Endometrium (tissue), 2 donors: ENCODE data around the gene KCTD5.

Source experiments
- FAIRE-seq: peaks from 2 replicates; lab custom pipeline; 2012; peaks lifted over from hg19 to GRCh38; lab: Jason Lieb, UNC
- donor health status: control.
- donor health status: control.

The KCTD5 gene

GRCh38 chr16:2752035-2752849, 69.9 kb downstream of the KCTD5 start, which contains the start of gene SRRM2:
Gene SRRM2, plus strand, starts transcription at chr16:2752638. Its CDS starts 3,727 bp downstream, at chr16:2756365.
- FAIRE-seq = no peak

DNA sequence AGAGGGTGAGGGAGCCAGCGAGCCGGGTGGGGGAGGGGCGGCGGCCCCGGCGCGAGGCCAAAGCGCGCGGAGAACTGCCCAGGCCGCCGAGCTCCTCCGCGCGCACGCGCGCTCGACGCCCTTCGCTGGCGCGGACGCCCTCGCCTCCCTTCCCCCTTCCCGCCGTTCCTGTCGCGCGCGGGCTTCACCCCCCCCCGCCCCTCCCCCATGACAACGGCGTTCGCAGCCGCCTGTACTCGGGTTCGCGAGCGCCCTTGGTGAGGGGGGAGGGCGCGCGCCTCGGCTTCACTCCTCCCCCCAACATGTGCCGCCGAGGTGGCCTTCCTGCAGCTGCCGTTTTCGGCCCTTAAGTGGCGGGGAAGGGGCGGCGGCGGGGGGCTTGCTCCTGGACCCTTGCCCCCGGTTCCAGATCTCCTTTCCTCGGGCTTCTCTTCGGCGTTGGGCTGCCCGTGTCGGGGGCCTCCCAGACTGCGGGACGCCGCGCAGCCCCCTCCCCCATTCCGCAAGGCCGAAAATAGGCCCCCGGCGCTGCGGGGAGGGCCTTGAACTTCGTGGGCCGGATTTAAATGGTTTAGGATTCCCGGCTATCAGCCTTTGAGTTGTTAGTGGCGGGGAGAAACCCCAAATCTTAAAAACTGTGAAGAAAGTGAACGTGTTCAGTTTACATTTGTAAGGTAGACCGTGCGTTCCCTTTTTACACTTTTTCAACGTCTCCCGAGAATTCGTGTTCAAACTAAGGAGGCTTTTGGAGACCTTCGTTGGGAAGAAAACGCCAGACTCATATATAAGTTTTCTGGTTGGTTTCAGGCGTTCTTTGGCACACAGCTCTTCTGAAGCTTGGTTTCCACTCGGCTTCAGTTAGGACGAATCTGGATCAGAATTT, 70.8 kb downstream of the KCTD5 start:
- no peak for FAIRE-seq

DNA sequence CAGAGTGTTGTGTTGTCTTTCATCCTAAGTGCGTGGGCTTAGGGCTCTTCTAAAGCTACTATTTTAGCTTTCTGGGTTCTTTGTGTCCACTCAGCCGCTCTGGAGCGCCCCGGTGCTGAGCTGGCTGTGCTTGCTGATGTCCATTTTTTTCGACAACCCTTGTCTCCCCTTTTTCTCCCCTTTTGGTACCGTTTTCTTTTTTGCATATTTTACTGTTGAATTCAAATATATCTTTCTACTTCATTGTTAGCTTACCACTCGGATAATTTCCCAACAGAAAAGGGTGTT, 71.4 kb downstream of the KCTD5 start:
- FAIRE-seq = no peak

- no peak for FAIRE-seq
These were observed 72.8 kb downstream of the KCTD5 start for GRCh38 chr16:2755158-2755557.

DNA sequence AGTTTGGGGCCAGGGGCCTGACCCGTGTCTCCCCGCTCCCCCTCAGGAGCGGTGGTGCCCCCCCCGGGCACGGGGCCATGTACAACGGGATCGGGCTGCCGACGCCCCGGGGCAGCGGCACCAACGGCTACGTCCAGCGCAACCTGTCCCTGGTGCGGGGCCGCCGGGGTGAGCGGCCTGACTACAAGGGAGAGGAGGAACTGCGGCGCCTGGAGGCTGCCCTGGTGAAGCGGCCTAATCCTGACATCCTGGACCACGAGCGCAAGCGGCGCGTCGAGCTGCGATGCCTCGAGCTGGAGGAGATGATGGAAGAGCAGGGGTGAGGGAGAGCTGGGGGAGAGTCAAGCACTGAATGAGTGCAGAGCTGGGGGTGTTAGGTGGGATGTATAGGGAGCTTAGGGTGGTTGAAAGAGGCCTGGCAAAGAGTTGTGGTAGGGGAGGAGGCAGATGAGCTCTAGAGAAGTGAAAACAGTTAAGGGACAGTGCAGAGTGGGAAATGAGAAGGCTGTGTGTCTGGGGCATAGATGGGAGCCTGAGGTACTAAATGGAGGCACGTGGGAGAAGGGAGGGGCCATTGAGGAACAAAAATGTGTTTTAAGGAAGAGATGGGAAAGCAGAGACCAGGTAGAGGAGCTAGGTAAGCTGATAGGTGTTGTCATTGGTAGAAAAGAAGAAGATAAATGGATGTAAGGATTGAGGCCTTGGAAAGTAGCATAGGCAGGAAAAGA, 74.1 kb downstream of the KCTD5 start:
- FAIRE-seq = no peak

DNA sequence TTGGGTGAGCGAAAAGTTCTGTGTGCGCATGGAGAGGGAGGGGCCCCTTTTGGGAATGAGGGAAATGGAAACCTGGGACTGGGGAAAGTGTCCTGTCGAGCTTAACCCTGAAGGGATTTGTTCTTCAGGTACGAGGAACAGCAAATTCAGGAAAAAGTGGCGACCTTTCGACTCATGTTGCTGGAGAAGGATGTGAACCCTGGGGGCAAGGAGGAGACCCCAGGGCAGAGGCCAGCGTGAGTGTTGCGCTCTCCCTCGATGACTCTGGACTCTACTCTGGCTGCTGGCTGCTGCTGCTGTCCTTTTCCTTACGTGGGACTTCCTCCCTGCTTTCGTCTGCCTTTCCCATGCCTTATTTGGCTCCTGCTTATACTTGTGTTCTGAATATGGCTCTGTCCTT, 75.0 kb downstream of the KCTD5 start:
- FAIRE-seq = no peak
